Measurements from ENCODE around the gene RNFT2. TPM values are rescaled to one million over a fixed set of nuclear protein-coding genes. Genes with fewer than 3 reads are reported as not detected.
"Not testable (repeated sequence)": the region's sequence is repeated elsewhere in the genome, so short reads cannot be mapped to it uniquely, and the experiment has no call there.

RNFT2 gene
- total RNA-seq, 1 donor from 2014 or later = 0.48 TPM

DNA sequence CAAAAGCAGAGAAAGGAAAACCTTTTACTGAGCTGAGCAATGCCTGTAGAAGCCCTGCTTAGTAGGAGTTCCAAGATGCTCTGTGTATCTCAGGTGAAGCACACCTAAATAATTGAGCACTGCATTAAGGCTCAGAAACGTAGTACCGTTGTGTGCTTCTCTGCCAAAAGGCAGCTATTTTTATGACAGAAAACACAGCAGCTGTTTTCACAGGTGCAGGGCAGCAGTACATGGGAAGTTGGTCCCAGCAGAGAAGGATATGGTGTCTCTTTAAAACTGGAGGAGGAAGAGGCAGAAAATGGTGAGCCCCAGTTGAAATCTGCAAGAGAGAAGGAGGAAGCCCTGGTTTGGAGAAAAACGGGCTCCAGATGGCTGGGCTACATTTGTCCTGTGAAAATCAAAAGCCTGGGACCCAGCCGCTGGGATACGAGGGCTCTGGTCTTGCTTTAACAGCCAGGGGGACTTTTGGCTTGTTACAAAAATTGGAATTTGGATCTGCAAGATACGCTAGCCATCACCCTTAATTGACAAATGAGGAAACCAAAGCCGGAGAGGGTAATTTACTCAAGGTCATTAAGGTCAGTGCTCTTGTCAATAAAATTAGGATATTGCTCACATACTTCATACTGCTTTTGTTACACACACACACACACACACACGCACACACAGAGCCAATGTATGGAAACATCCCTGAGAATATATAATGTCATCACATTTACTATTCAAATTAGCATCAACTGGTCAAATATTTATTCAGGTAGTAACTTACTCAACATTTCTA, 27.6 kb upstream of the RNFT2 start:
- no peak for DNase-seq (ENCODE audit: low spot score)

DNA sequence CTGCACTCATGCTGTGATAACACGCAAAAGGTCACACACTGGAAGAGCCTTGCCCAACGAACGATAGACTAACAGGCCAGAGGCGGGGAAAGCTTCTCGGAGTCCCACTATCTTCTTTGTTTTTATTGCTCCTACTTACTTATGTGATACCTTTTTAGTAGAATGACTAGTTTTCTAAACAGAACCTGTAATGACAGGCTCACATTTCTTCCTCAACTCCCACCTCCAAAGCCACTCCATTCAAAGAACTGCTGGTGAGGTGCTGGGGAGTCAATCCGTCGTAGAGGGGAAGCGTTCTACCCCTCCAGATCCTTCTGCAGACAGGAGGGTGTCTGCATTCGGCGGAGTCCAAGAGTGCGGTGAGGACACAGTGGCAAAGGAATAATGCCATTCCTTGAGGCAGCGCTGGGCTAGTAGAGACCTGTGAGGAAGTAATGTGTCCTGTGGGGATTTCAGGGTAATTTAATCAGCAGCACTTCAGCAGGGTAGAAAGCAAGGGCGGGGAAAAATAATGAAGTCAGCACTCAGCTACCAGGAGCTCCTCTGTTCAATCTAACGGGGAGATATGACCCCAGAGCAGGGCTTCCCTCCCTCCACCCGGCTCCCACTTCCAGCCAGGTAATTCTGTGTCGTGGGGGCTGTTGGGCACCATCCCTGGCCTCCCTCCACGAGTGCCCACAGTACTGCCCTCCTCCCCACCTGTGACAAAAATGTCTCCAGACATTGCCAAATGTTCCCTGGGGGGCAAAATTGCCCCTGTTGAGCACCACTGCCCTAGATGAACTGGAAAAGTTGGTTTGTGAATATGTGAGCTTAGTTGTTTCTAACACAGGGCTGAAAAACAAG, 25.4 kb upstream of the RNFT2 start:
- no peak for DNase-seq (ENCODE audit: low spot score)

DNA sequence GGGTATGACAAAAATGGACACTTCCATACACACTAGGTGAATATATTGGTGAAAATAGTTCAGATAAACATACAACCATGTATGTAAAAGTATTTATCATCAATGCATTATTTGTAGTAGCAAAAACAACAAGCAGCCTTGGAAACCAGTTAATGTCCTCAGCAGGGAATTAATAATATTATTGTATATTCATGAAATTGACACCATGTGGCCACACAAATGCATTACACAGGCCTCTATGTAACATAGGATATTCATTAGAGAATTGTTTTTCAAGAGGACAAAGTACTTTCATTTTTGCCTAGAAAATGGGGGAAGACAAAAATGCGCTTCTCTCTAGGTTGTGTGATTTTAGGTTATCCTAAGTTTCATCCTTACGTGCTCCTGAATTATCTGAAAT, 24.6 kb upstream of the RNFT2 start:
- DNase-seq (ENCODE audit: low spot score) = no peak

DNA sequence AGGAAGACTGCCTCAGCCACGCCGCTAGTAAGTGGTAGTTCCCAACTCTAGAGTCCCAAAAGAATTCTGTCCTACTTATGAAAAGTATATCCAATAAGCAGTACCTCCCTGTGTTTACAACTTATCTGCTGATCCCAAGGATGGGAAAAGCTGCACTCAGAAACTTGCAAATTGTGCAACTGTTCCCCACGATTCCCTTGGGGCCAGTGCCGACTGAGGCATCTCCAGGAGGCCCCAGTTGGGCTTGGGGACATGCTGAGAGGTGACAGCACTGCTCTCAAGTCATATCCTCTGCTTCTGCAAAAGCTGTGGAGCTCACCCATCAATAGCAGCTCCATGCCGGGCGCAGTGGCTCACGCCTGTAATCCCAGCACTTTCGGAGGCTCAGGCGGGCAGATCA, 23.9 kb upstream of the RNFT2 start:
- DNase-seq (ENCODE audit: low spot score) = no peak

DNA sequence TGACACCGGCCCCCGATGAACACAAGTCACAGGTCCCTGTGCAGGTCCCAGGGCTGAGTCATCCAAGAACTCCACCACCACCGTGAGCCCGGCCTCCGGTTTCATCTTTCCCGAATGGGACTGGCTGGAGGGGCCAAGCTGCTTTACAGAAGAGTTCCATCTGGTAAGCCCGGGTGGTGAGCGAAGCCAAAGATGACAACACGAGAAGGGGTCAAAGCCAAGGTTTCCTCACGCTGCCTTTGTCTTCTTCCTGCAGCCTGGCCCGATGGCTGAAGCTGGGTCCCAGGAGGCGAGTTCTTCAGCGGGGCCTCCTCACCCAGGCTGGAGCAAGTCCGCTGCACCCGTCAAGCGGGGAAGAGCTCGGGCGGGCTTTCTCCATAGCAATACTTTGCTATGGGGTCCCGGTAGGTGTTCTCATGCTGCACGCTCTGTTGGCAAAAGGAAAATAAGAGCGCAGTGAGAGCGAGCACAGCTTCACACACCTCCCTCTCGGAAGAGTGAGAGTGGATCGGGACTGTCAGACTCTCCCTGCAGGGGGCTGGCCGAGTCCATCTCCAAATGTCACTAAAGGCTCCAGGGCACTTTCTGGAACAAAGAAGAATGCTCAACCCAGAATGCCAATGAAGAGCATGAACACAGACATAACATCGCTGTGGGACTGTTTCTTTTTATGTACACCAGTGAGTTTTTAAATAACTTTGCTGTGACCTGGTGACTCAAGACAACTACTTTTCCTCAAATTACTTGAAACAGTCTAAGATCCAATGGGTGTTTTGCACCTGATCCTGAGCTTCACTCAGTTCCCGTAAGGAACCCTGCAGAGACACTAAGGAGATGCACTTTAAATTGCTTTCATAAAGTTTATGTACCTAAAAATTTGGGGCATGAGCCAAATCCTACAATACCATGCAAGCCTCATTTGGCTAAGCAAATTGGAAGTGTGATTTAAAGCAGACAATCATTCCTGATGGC, 20.4 kb upstream of the RNFT2 start:
- no peak for DNase-seq (ENCODE audit: low spot score)

DNA sequence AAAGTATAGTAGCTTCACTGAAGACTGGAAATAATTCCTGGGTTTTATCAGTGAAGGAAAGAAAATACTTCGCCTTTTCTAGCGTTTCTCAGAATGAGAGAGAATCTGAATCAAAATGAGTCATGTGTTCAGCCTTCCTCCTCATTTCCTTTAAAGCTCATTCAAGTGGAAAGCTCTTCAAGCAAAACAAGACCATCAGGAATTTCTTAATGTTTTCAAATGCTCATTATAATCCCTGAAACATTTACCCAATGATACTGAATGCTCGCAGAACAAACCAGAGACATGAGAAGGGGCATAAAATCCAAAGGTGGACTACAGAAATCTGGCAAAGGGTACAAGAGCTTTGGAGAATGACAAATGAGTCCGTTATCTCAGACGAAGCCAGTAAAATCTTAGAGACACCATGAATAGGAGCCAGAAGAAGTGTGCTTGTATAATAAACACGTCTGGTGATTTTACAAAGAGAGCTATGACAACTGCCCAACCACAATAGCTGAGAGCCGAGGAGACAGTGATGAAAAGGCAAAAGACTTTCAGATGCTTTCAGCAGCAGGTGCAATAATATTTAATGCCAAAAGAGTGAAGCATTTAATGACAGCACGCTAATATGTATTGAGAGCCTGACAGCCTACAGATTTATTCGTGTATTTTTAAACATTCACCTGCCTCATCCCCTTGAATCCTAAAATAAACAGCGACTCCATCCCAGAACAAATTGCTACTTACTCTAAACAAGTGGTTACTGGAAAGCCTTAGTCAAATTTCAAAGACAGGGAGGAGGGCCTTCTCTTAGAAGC, 19.3 kb upstream of the RNFT2 start:
- peak; percentile 16 for DNase-seq (ENCODE audit: low spot score)

DNA sequence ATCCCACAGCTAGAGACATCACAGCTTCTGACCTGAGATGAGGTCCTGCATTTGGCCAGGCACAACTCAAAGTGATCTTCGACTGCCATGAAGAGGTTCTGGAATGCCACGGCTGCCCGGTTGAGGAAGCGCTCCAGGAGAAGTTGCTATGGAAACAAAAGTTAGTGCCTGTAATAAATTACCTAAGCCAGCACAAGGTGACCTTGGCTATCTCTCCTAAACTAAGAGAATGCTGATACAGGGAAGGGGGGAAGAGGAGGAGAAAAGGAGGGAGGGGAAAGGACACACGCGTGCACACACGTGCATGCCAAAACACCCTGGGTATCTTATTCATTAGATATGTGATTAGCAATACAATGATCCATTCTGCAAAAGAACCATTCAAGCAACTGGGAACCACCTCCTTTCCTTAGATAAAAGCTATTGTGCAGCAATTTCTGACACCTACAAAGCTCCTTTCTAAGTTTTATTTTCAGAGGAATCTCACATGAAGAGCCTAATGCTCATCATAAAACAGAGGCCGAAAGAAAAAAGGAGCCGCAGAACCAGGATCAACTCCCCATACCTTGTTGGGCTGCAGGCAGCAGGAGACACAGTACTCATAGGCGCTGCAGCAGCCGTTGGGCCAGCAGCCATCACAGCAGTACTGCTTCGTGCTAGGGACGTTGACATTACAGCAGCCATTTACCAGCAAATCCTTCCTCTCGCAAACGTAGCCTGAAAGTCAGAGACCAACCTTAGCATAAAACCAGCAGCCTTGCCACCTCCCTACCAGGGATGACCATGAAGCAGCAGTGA, 18.2 kb upstream of the RNFT2 start:
- no peak for DNase-seq (ENCODE audit: low spot score)

DNA sequence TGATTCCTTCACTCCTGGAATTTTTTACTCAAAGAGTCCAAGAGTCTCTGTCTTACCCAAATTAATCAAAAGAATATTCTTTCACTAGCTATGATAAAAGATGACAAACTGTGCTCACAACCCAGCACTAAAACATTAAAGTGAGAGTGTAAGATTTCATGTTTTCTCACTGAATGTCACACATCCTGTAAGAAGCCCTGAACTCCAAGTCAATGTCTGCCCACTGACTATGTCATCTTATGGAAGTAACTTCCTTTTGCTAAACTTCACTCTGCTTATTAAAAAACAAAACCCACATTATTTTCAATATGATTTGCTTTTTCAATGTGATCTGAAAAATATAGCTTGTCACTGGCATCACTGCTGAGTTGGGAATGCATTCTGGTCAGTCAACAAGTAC, 15.9 kb upstream of the RNFT2 start:
- no peak for DNase-seq (ENCODE audit: low spot score)

DNA sequence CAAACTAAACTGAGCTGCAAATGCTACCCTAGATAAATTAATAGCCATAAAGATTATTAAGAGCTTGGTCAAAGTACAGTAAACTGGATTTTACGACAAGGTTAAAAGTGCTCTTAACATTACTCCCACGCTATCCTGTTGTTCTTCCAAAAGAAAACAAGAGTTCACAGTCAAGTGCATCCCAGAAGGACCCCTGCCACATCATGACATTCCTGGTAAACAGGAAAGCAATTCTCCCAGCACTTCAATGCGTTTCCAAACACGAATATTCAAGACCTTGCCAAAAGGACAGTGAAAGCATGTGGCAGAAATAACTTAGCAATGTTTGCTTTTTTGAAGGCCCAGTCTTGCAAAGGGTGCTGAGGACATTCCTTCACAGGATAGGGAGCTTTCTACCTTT, 11.4 kb upstream of the RNFT2 start:
- no peak for DNase-seq (ENCODE audit: low spot score)

DNA sequence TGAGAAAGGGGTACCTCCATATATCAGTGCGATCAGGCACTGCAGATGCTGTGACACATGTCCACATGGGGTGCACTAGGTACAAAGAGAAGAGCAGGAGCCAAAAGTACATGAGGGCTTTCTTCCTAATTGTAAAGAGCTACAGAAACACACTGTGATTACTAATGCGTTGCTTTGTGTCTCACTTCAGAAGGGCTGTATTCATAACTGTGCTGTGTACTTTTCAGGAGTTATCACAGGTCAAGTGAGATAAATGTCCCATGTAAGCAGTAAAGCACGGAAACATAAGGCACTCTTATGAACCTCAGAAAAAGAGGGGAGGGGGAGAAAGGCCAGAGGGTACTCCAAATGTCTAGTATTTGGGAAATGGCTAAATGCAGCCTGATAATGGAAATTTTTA, 10.9 kb upstream of the RNFT2 start:
- DNase-seq (ENCODE audit: low spot score) = no peak

DNA sequence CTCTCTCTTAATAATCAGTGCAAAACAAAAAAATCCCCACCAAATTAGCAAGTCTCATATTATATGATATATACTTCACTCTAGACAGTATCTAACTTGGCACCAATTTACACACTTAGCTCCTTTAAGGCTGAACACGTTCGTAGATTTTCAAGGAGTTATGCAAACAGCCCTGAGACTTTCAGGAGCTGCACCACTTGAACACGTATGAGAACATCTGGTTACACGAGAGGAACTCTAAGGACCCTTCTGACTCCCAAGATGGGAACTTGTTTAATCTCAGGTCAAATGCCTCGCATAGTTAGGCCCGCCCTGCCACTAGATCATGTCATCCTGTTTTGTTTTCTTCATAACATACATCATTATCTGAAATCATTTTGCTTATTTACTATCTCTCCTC, 10.2 kb upstream of the RNFT2 start:
- no peak for DNase-seq (ENCODE audit: low spot score)

DNA sequence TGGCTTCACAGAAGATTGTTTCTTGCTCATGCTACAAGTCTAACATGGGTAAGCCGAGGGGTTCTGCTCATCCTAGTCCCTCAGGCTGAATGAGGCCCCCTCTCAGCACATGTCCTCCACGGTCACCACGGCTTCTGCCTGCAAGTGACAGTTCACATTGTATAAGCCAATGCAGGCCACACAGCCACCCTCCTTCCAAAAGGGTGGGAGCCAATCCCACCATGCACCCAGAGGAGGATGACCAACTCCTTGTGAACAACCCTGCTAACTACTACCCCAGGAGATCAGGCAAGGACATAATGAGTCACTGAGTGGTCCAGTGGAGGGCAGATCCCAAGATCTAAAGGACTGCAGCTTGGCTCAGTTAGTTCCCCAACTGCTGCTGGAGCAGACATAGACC, 6.3 kb upstream of the RNFT2 start:
- no peak for DNase-seq (ENCODE audit: low spot score)

DNA sequence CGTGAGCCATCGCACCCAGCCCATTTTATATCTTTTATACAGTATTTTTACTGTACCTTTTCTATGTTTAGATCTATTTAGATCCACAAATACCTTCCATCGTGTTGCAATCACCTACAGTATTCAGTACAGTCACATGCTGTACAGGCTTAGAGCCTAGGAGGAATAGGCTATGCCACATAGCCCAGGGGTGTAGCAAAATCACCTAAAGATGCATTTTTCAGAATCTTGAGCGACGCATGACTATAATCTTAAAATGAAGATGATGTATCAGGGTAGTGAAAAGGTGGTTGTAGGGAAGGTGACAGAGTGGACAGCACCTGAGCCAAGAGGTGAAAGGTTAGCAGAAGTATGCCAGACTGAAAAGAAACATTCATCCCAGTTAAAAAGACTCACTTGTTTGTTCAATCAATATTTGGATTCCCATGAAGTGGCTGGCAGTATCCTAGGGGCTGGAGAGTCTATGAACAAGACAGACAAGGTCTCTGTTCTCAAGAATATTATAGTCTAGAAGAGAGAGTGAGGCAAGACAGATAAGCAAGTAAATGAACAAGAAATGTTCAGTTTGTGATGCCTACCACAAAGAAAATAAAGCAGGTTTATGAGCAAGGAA, 3.9 kb upstream of the RNFT2 start:
- no peak for DNase-seq (ENCODE audit: low spot score)

DNA sequence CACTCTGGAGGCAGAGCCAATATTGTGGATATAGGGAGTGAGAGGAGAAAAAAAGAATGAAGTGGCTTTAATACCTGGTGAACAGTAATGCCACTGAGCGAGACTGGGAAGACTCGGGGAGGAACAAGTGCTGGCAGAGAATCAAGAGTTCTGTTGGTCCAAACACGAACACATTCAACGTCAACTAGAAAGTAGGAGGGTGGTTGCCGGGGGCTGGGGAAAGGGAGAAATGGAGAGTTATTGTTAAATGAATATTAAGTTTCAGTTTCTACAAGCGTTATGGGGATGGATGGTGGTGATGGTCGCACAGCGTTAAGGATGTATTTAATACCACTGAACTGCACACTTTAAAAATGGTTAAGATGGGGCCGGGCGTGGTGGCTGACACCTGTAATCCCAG, 3.0 kb upstream of the RNFT2 start:
- no peak for DNase-seq (ENCODE audit: low spot score)

DNA sequence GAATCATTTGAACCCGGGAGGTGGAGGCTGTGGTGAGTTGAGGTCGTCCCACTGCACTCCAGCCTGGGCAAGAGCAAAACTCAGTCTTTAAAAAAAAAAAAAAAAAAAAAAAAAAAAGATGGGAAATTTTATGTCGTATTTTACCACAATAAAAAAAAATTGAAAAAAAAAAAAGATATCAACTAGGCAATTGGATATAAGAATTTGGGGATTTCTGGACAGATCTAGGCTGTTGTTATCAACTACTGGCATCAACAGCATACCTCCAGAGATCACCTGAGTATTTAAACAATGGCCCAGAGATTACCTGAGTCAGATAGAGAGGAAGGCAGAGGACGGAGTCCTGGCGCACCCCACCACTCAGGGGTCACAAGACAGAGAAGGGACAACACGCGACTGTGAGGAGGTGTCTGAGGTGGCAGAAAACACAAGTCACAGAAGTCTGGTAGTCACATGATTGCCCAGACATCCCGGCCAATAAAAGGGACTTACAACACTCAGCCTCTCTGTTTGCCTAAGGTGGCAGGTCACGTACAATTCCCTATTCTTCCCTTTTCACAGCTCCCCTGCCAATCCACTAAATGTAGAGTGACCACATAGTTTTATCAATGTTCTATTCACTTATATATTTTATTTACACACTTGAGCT, 2.0 kb upstream of the RNFT2 start:
- no peak for DNase-seq (ENCODE audit: low spot score)

DNA sequence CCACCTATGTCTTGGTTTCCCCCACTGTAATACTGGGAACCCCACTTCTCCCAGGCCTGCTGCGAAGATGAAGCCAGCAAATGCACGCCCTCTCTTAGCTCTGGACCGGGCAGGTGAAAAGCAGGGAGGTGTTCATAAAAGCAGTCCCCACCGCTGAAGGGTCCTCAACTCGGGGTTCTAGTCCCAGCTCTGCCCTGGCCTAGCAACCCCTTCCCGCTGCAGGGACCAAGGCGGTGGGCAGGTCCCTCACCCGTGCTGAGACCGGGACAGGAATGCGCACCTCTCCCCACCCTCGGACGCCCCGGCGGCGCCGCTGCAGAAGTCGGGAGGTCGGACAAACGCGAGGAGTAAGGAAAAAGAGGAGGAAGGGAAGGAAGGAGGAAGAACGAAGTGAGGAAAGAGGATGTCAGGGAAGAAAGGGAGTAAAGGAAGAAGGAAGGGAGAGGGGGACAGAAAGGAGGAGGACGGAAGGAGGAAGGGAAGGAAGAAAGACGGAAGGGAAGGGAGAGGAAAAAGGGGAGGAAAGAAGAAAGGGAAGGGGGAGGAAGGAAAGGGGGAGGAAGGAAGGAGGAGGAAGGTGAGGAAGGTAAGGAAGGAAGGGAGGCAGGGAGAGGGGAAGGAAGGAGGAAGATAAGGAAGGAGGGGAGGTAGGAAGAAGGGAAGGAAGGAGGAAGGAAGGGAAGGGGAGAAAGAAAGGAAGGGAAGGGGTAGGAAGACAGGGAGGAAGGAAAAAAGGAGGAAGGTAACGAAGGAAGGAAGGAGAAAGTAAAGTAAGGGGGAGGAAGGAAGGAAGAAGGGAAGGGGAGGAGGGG, 947 bp upstream of the RNFT2 start:
- DNase-seq (ENCODE audit: low spot score) = no peak

DNA sequence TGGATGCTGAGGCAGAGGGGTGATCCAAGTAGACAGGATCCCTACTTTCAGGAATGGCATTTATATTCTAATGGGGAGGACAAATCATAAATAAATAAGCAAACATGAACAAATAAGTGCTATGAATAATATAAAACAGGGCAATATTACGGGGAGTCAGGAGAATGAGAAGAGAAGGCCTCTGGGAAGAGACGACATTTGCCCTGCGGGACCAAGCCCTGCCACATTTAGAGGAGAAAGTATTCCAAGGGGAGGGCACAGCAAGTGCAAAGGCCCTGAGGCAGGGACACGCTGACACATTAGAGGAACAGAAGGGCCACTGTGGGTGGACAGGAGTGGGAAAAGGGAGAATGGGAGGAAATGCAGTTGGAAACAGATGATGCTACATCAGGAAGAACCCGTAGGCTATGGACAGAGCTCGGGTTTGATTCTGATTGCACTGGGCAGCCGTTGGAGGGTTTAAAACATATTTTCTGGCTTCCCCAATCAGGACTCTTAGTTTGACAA, 1.3 kb downstream of the RNFT2 start:
- no peak for DNase-seq (ENCODE audit: low spot score)

DNA sequence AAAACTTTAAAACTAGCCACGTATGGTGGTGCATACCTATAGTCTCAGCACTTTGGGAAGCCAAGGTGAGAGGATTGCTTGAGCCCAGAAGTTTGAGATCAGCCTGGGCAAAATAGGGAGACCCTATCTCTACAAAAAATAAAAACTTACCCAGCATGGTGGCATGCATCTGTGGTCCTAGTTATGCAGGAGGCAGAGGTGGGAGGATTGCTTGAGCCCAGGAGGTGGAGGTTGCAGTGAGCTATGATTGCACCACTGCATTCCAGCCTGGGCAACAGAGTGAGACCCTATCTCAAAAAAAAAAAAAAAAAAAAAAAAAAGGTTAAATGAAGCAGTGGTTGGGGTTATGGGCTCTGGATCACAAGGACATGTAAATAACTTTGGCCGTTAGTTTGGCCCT, 4.7 kb downstream of the RNFT2 start:
- not testable (repeated sequence) for DNase-seq (ENCODE audit: low spot score)

All from umbilical cord (tissue), 2 donors.